GM19452 (cell line): Measurements from ENCODE around the gene SIX6.

Experiments used
- ATAC-seq: cut with Tn5 transposase; IDR thresholded peaks from one replicate; pipeline ENCODE4 v1.9.1; 2021; ENCODE audit not compliant: unreplicated experiment

The SIX6 gene

GRCh38 chr14:60512973-60513571 lies 4.1 kb downstream of the SIX6 start:
- ATAC-seq = no peak

GRCh38 chr14:60514378-60514740 lies 5.4 kb downstream of the SIX6 start:
- ATAC-seq = no peak

GRCh38 chr14:60514741-60515491 lies 6.0 kb downstream of the SIX6 start:
- ATAC-seq = no peak

- no peak for ATAC-seq
Measured at GRCh38 chr14:60515511-60516289, 6.8 kb downstream of the SIX6 start.

- ATAC-seq = no peak
Measured at GRCh38 chr14:60532442-60532841, 23.5 kb downstream of the SIX6 start.

- ATAC-seq = no peak
Measured at GRCh38 chr14:60537663-60538062, 28.7 kb downstream of the SIX6 start.

- no peak for ATAC-seq
Measured at GRCh38 chr14:60544659-60545058, 35.7 kb downstream of the SIX6 start.

GRCh38 chr14:60553808-60554207 lies 44.9 kb downstream of the SIX6 start:
- no peak for ATAC-seq

- no peak for ATAC-seq
Measured at GRCh38 chr14:60561845-60562746, 53.1 kb downstream of the SIX6 start.
